ENCODE measurements around the gene OTOF. TPM values are rescaled to one million over a fixed set of nuclear protein-coding genes. Genes with fewer than 3 reads are reported as not detected.

Gene OTOF
- total and polyA plus RNA-seq, 2 experiments from 2014 or later, result 0.21 to 0.23 TPM

DNA sequence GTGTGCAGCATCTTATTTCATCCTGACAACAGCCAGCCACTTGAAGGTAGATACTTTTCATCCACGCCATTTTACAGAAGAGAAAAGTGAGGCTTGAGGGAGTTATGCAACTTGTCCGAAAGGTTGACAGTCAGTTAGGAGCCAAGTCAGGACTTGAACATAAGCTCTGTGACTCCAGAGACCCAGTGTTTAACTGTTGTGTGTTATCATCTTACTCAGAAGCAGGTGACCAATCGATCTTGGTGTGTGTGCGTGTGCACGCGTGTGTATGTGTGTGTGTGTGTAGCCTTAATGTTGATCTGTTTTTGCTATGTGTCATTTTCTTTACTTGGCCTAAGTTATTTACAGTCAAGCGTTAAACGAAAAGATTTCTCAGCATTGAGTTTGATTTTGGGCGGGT lies 54.2 kb downstream of the OTOF start:
- H3K79me2 ChIP-seq (replicated peaks; ENCODE audit: insufficient read depth), result no peaks in the 10 kb centered on the region
- DNase-seq (ENCODE audit: low spot score) (no peak), ATAC-seq (no peak)
- peaks cover 7% of the 10 kb centered on the region; the same call in 1 of the 2 replicates for H3K4me1 ChIP-seq (ENCODE audit: insufficient read depth)
- TF ChIP-seq CTCF (conservative IDR thresholded peaks at IDR 0.05; ENCODE audit: low read depth in 2 of 2), result no peak
- no peak for TF ChIP-seq EZH2phosphoT487 (IDR thresholded peaks at IDR 0.05; ENCODE audit: unreplicated experiment)
- no peak for TF ChIP-seq CREB1 (CRISPR knock-in tag; IDR thresholded peaks at IDR 0.05; ENCODE audit: low read depth)
- no peak for TF ChIP-seq REST (IDR thresholded peaks at IDR 0.05; ENCODE audit: unreplicated experiment)
- no peak for TF ChIP-seq ZNF331 (CRISPR knock-in tag; IDR thresholded peaks at IDR 0.05; ENCODE audit: low read depth)
- no peak for TF ChIP-seq JUNB (IDR thresholded peaks at IDR 0.05; ENCODE audit: unreplicated experiment)
- no peak for TF ChIP-seq ZNF114 (CRISPR knock-in tag; IDR thresholded peaks at IDR 0.05)
- TF ChIP-seq EZH2 (IDR thresholded peaks at IDR 0.05; ENCODE audit: low read depth, unreplicated experiment), result no peak
- TF ChIP-seq STAT1 (IDR thresholded peaks at IDR 0.05; ENCODE audit: unreplicated experiment), result no peak
- TF ChIP-seq POLR2AphosphoS5 (IDR thresholded peaks at IDR 0.05; ENCODE audit: low read depth), result no peak
- TF ChIP-seq, protein P1, sequence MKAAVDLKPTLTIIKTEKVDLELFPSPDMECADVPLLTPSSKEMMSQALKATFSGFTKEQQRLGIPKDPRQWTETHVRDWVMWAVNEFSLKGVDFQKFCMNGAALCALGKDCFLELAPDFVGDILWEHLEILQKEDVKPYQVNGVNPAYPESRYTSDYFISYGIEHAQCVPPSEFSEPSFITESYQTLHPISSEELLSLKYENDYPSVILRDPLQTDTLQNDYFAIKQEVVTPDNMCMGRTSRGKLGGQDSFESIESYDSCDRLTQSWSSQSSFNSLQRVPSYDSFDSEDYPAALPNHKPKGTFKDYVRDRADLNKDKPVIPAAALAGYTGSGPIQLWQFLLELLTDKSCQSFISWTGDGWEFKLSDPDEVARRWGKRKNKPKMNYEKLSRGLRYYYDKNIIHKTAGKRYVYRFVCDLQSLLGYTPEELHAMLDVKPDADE (IDR thresholded peaks at IDR 0.05), result no peak
- no peak for TF ChIP-seq ZNF462 (CRISPR knock-in tag; IDR thresholded peaks at IDR 0.05)
- no peak for TF ChIP-seq NANOG (IDR thresholded peaks at IDR 0.05; ENCODE audit: borderline replicate concordance)
- H3K36me3 ChIP-seq (ENCODE audit: insufficient read depth), result no peaks in the 10 kb centered on the region
- H2AFZ ChIP-seq, result peak overlapping the region; percentile 86
- H3K27ac Mint-ChIP-seq, result no peak overlapping the region; the same call in 1 of the 2 replicates
- H3K4me2 ChIP-seq, result no peak overlapping the region
- H3K4me3 Mint-ChIP-seq, result no peak overlapping the region
- 0 out of 2 replicates have a peak, but pooled peaks cover 7% of the 10 kb centered on the region for H3K9me2 ChIP-seq (ENCODE audit: insufficient read depth)
- no peaks in the 10 kb centered on the region for H3K27me3 ChIP-seq (ENCODE audit: insufficient read depth)
- H3K27me3 Mint-ChIP-seq (ENCODE audit: insufficient read depth, low read depth, poor library complexity), result peaks cover 1% of the 10 kb centered on the region
- H3K27ac ChIP-seq (ENCODE audit: low read depth), result no peak overlapping the region
- H3F3A ChIP-seq (replicated peaks; ENCODE audit: low read depth), result no peaks in the 10 kb centered on the region
- no peaks in the 10 kb centered on the region; the same call in 2 of the 3 replicates for H3K36me3 Mint-ChIP-seq (ENCODE audit: low read depth)
- no peaks in the 10 kb centered on the region for H4K20me1 ChIP-seq (replicated peaks; ENCODE audit: insufficient read depth)
- H3K4me3 ChIP-seq, result no peak overlapping the region
- H3K9me3 Mint-ChIP-seq, result no peaks in the 10 kb centered on the region
- peaks cover 11% of the 10 kb centered on the region; the same call in 2 of the 3 replicates for H3K4me1 Mint-ChIP-seq

Data from GM23338 (cell line).